B cell (primary cell): Measurements from ENCODE around the gene RAD51B. TPM values are rescaled to one million over a fixed set of nuclear protein-coding genes. Genes with fewer than 3 reads are reported as not detected.

ENCODE experiments used
- ATAC-seq: fragments of 200-7000 bp; cut with Tn5 transposase; one replicate; pipeline ENCODE4 v1.10.0; 2021; ENCODE audit warnings: low read depth, mild to moderate bottlenecking, moderate number of reproducible peaks, moderate library complexity
- CTCF ChIA-PET: fragments of 350-600 bp; sonication (Branson Sonifier 250); formaldehyde crosslinking; loops from one replicate; lab custom pipeline; 2021; ENCODE audit warnings: antibody characterized with exemption, inconsistent platforms; lab: Charles Lee
- POLR2A ChIA-PET: fragments of 350-600 bp; sonication (Branson Sonifier 250); formaldehyde crosslinking; loops from one replicate; lab custom pipeline; 2021; ENCODE audit warnings: antibody characterized with exemption; lab: Charles Lee
- DNase-seq: peaks from one replicate; pipeline ENCODE4 v3.0.0; 2013
- H2AFZ ChIP-seq: 2 replicates; pipeline ENCODE4 v1.6.1; 2012; ENCODE audit warnings: mild to moderate bottlenecking, low read depth, low read length; ENCODE audit not compliant: insufficient read depth, poor library complexity, severe bottlenecking
- H3K27ac ChIP-seq, 2 donors: 1 replicate in 1 of 2; 2 replicates in 1 of 2; pipeline ENCODE4 v1.5.1; 2012 to 2013; ENCODE audit warnings: low read length in 2 of 2, mild to moderate bottlenecking in 2 of 2, moderate library complexity in 1 of 2
- H3K27me3 ChIP-seq, 4 experiments: fragments of 200-600 bp in 1 of 4; sonication (generic) in 1 of 4; replicated peaks in 1 of 4; 1 replicate in 2 of 4; 2 replicates in 2 of 4; pipeline versions ENCODE4 v1.6.1 to v1.7.0; 2013 to 2016; ENCODE audit warnings: low read length in 3 of 4, mild to moderate bottlenecking in 2 of 4, mixed read lengths in 1 of 4, moderate library complexity in 1 of 4; ENCODE audit not compliant: insufficient read depth in 4 of 4, control insufficient read depth in 3 of 4; ENCODE audit errors: control extremely low read depth in 1 of 4
- H3K36me3 ChIP-seq, 2 experiments: replicated peaks in 1 of 2; 1 replicate in 1 of 2; 2 replicates in 1 of 2; pipeline versions ENCODE4 v1.6.1 to v1.7.1; 2013; ENCODE audit warnings: low read length in 1 of 2; ENCODE audit not compliant: insufficient read depth in 2 of 2, control insufficient read depth in 1 of 2; ENCODE audit errors: control extremely low read depth in 1 of 2, extremely low read depth in 1 of 2
- H3K4me1 ChIP-seq, 2 donors: fragments of 200-600 bp in 1 of 2; sonication (generic) in 1 of 2; 1 replicate in 1 of 2; 2 replicates in 1 of 2; pipeline versions ENCODE4 v1.5.1 to v1.6.1; 2013 to 2017; ENCODE audit warnings: low read length in 2 of 2; ENCODE audit not compliant: control insufficient read depth in 2 of 2, insufficient read depth in 2 of 2
- H3K4me2 ChIP-seq: replicated peaks from 2 replicates; pipeline ENCODE3; 2012; ENCODE audit warnings: mild to moderate bottlenecking, low read depth, low read length; ENCODE audit not compliant: poor library complexity, severe bottlenecking
- H3K4me3 ChIP-seq, 5 experiments: fragments of 200-600 bp in 1 of 5; sonication (generic) in 1 of 5; 1 replicate in 3 of 5; 2 replicates in 2 of 5; pipeline versions ENCODE4 v1.5.1 to v1.7.0; 2011 to 2016; ENCODE audit warnings: low read length in 4 of 5, mild to moderate bottlenecking in 4 of 5, low read depth in 2 of 5, control low read depth in 1 of 5, moderate library complexity in 1 of 5; ENCODE audit not compliant: insufficient read depth in 1 of 5; ENCODE audit errors: control extremely low read depth in 1 of 5, extremely low read depth in 1 of 5
- H3K79me2 ChIP-seq: fragments of 200-600 bp; sonication (generic); one replicate; pipeline ENCODE4 v1.6.0; 2016; ENCODE audit warnings: low read length; ENCODE audit not compliant: control insufficient read depth, insufficient read depth
- H3K9ac ChIP-seq: fragments of 200-600 bp; sonication (generic); 2 replicates; pipeline ENCODE4 v1.6.1; 2017; ENCODE audit warnings: mild to moderate bottlenecking, low read length, moderate library complexity
- H3K9me3 ChIP-seq, 3 donors: one replicate each; pipeline versions ENCODE4 v1.6.1 to v1.7.1; 2013; ENCODE audit warnings: low read length in 2 of 3; ENCODE audit not compliant: control insufficient read depth in 2 of 3, insufficient read depth in 1 of 3; ENCODE audit errors: control extremely low read depth in 1 of 3
- H4K20me1 ChIP-seq: 2 replicates; pipeline ENCODE4 v1.6.0; 2012; ENCODE audit warnings: mild to moderate bottlenecking, low read length; ENCODE audit not compliant: insufficient read depth, control insufficient read depth, poor library complexity, severe bottlenecking
- H3K27ac Mint-ChIP-seq: one replicate; pipeline ENCODE4 v1.8.0; 2021; ENCODE audit warnings: mixed read lengths
- H3K27me3 Mint-ChIP-seq: one replicate; pipeline ENCODE4 v1.8.0; 2021; ENCODE audit warnings: mixed read lengths
- H3K4me1 Mint-ChIP-seq: one replicate; pipeline ENCODE4 v1.8.0; 2021; ENCODE audit warnings: mixed read lengths
- H3K4me3 Mint-ChIP-seq: one replicate; pipeline ENCODE4 v1.8.0; 2021; ENCODE audit warnings: mixed read lengths
- H3K9me3 Mint-ChIP-seq: one replicate; pipeline ENCODE4 v1.8.0; 2022; ENCODE audit warnings: mixed read lengths; ENCODE audit not compliant: insufficient read depth
- CTCF ChIP-seq: fragments of 200-600 bp; IDR thresholded peaks from one replicate; pipeline ENCODE4 v1.8.0; 2022; ENCODE audit warnings: antibody characterized with exemption, mild to moderate bottlenecking
- EZH2 ChIP-seq: IDR thresholded peaks from 2 replicates; pipeline ENCODE4 v1.6.1; 2012; ENCODE audit warnings: borderline replicate concordance, low read depth, mild to moderate bottlenecking, moderate library complexity, low read length; ENCODE audit not compliant: insufficient read depth, poor library complexity, severe bottlenecking
- WGBS: methylation state at CpG from one replicate; pipeline ENCODE4 v1.1.5; 2013; ENCODE audit warnings: missing lambda C conversion rate; ENCODE audit not compliant: insufficient coverage; 5-methylcytosine and 5-hydroxymethylcytosine counted together
- intact Hi-C: fragments of 100-400 bp; cut with micrococcal nuclease; formaldehyde crosslinking; loops from one replicate; pipeline ENCODE4 v1.10.0; 2022
- polyA plus RNA-seq: library from polyadenylated mRNA; depleted of rRNA; stranded (reverse); fragments of >200 nt; gene quantifications from 2 replicates; pipeline ENCODE4 v1.2.3, GENCODE V29; 2012
- total RNA-seq, 2 donors: library from RNA; stranded (reverse); fragments of 120-200 nt in 1 of 2; gene quantifications; 1 replicate in 1 of 2; 2 replicates in 1 of 2; pipeline versions ENCODE4 v1.2.3 to v1.2.4, GENCODE V29; 2013 to 2022

The RAD51B gene
- total and polyA plus RNA-seq, 2 donors (not counting 1 experiment from before 2014, with no cell fraction given), result 6.5 to 60.6 TPM

- ATAC-seq, result peak; percentile 69
- peak; percentile 87 for DNase-seq
- no peaks in the 10 kb centered on the region for H3K36me3 ChIP-seq
- H3K4me1 ChIP-seq, result peaks cover 93 to 96% of the 10 kb centered on the region in 2 donors
- H3K79me2 ChIP-seq, result peaks cover 31% of the 10 kb centered on the region
- H3K4me3 ChIP-seq, result peak overlapping the region in 3 of 5 experiments; percentile 5 to 31 (median 7)
- H3K9me3 ChIP-seq, result no peaks in the 10 kb centered on the region
- Mint-ChIP-seq H3K4me1 (peaks cover 95% of the 10 kb centered on the region), H3K27ac (peak overlapping the region; percentile 98), H3K27me3 (no peaks in the 10 kb centered on the region), H3K9me3 (no peaks in the 10 kb centered on the region), H3K4me3 (peak overlapping the region; percentile 83)
- peak overlapping the region; percentile 61 for H2AFZ ChIP-seq
- H4K20me1 ChIP-seq, result no peaks in the 10 kb centered on the region
- intact Hi-C loops, result loop anchor here (1.0 to 5.0 kb wide), 12 partner anchors 8 to 533 kb away; partner anchors contain the start of gene ZFP36L1
- WGBS, result under 1% methylated on average over 7 of the region's 11 CpGs
- ChIA-PET POLR2A (interaction anchor here (0.5 to 4.4 kb wide), 26 partner anchors 9 to 532 kb away, joined by 3 to 66 read pairs (median 7); partner anchors contain the start of gene ZFP36L1), CTCF (interaction anchor here (0.6 to 9.5 kb wide), 42 partner anchors 9 to 534 kb away, joined by 3 to 110 read pairs (median 4); no protein-coding TSS in a partner anchor)
- H3K9ac ChIP-seq, result peak overlapping the region; percentile 45
- peak overlapping the region; percentile 76 for H3K4me2 ChIP-seq
- H3K27me3 ChIP-seq, result no peaks in the 10 kb centered on the region
- TF ChIP-seq EZH2, result no peak
- TF ChIP-seq CTCF, result no peak
- H3K27ac ChIP-seq, result peak overlapping the region; percentile 91 to 98
Measured at GRCh38 chr14:68283378-68284123, 464.0 kb downstream of the RAD51B start.

DNA sequence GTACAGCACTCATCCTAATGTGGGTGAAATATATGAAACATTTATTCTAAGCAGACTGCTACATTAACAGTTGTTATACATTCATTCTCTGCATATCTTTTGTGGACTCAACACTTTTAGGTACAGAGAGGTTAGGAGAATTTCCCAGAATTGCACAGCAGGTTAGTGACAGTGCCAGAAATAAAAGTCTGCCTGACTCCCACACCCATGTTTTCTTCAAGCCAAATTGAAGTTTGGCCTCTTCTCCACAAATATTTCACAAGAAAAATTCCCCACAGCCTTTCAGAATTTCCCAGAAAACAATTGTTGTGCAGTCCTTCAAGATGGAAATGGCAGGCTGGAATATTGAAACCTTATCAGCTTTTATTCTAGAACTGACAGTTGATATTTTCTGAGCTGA lies 464.8 kb downstream of the RAD51B start:
- Histone ChIP-seq H3K27me3 (no peaks in the 10 kb centered on the region), H3K4me1 (peaks cover 85 to 90% of the 10 kb centered on the region in 2 donors), H4K20me1 (no peaks in the 10 kb centered on the region), H3K4me2 (peak overlapping the region; percentile 76), H3K27ac (peak overlapping the region; percentile 91 to 98), H3K4me3 (no peak overlapping the region), H3K9me3 (no peaks in the 10 kb centered on the region), H3K36me3 (no peaks in the 10 kb centered on the region), H3K79me2 (peaks cover 23% of the 10 kb centered on the region), H3K9ac (no peak overlapping the region), H2AFZ (no peak overlapping the region)
- H3K4me3 Mint-ChIP-seq, result peak overlapping the region; percentile 83
- H3K27me3 Mint-ChIP-seq, result no peaks in the 10 kb centered on the region
- ChIA-PET CTCF (interaction anchor here (0.7 to 9.5 kb wide), 25 partner anchors 8 to 533 kb away, joined by 3 to 110 read pairs (median 5); no protein-coding TSS in a partner anchor), POLR2A (interaction anchor here (0.6 to 4.4 kb wide), 19 partner anchors 8 to 532 kb away, joined by 3 to 66 read pairs (median 8); partner anchors contain the start of gene ZFP36L1)
- intact Hi-C loops, result loop anchor here (2.0 to 5.0 kb wide), 3 partner anchors 28 to 223 kb away; no protein-coding TSS in a partner anchor
- ATAC-seq, result no peak
- H3K4me1 Mint-ChIP-seq, result peaks cover 90% of the 10 kb centered on the region
- peak overlapping the region; percentile 98 for H3K27ac Mint-ChIP-seq
- DNase-seq, result no peak
- TF ChIP-seq CTCF (no peak), EZH2 (no peak)
- no peaks in the 10 kb centered on the region for H3K9me3 Mint-ChIP-seq
